ENCODE measurements around the gene TRUB1.

TRUB1 gene

DNA sequence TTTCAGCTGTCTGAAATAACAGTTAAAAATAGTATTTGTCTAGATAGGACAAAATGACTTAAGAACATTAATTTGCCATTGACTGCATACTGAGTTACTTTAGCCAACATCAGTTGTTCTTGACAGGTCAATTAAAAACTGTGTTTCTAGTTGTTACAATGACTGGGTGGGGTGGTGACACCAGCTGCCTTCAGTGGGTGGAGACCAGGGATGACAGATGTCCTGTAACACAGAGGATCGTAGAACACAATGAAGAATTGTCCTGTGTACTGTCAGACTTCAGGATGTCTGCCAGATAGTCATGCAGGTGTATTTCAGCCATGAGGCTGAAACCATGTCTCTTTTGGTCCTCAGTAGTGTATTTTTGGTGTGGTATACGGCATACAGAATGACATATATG lies 24.4 kb downstream of the TRUB1 start:
- no peak for TF ChIP-seq CTCF (conservative IDR thresholded peaks at IDR 0.05)
- H3K27ac ChIP-seq = no peak overlapping the region

- H3K27ac ChIP-seq = no peak overlapping the region
- no peak for TF ChIP-seq CTCF (conservative IDR thresholded peaks at IDR 0.05)
Observed at GRCh38 chr10:114963908-114964307, 25.9 kb downstream of the TRUB1 start.

GRCh38 chr10:114967071-114967470 lies 29.1 kb downstream of the TRUB1 start:
- TF ChIP-seq CTCF (conservative IDR thresholded peaks at IDR 0.05) = no peak
- H3K27ac ChIP-seq = no peak overlapping the region

GRCh38 chr10:114970515-114970914 lies 32.5 kb downstream of the TRUB1 start:
- no peak overlapping the region for H3K27ac ChIP-seq

GRCh38 chr10:114973306-114973705 lies 35.3 kb downstream of the TRUB1 start:
- H3K27ac ChIP-seq = no peak overlapping the region
- TF ChIP-seq CTCF (conservative IDR thresholded peaks at IDR 0.05) = no peak

More at GRCh38 chr10:114970515-114970914, 32.5 kb downstream of the TRUB1 start:
- TF ChIP-seq CTCF (conservative IDR thresholded peaks at IDR 0.05) = no peak

GRCh38 chr10:114973997-114974396 lies 36.0 kb downstream of the TRUB1 start:
- TF ChIP-seq CTCF (conservative IDR thresholded peaks at IDR 0.05) = no peak
- no peak overlapping the region for H3K27ac ChIP-seq

DNA sequence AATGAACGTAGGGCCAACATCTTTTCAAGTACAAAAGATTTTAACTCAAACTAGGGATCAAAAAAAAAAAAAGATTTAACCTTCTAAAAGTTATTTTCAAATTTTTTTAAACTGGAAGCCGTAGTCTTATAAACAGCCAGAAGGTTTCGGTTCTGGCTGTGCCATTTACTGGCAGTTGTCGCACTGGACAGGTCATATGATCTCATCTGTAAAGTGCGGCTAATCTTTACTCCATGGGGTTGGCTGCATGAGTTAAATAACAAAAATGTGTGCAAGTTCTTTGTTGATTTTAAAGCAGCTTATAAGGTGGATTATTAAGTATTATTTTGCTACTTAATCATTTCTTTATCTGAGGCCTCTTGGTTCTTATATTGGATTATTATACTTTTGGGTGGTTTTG lies 36.6 kb downstream of the TRUB1 start:
- no peak overlapping the region for H3K27ac ChIP-seq
- TF ChIP-seq CTCF (conservative IDR thresholded peaks at IDR 0.05) = no peak

DNA sequence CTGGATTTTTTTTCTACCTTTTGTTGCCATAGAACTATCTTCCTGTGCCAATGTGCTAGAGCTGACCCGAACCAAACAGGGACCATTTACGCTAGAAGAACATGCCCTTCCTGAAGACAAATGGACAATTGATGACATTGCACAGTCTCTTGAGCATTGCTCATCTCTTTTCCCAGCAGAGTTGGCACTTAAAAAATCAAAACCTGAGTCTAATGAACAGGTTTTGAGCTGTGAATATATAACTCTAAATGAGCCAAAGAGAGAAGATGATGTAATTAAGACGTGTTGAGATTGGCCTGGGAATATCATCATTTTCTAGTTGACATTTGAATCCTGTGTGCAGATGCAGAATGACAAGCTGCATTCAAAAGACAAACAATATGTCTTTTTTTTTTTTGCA lies 37.1 kb downstream of the TRUB1 start:
- H3K27ac ChIP-seq = no peak overlapping the region
- no peak for TF ChIP-seq CTCF (conservative IDR thresholded peaks at IDR 0.05)

All from VCaP (cell line).